ENCODE results near the gene LCE7A.

Gene LCE7A

GRCh38 chr1:152859696-152860095 is at the start of gene LCE7A:
TSS of gene LCE7A (plus strand) at chr1:152859996. CDS start at chr1:152860698, 702 bp downstream.
- no peaks in the 10 kb centered on the region for H3K36me3 ChIP-seq (ENCODE audit: control insufficient read depth, insufficient read depth, low read length)
- no peak within 1 kb of the TSS for H3K4me3 ChIP-seq (replicated peaks; ENCODE audit: low read depth, low read length)
- no peak for TF ChIP-seq CTCF (IDR thresholded peaks at IDR 0.05; ENCODE audit: insufficient read depth, low read length, poor library complexity, severe bottlenecking)
- H3K27me3 ChIP-seq (replicated peaks; ENCODE audit: control insufficient read depth, insufficient read depth, low read length): no peaks in the 10 kb centered on the region; the same call in none of the 2 replicates
- DNase-seq (ENCODE audit: extremely low read depth, insufficient read length): no peak

- no peak for TF ChIP-seq CTCF (IDR thresholded peaks at IDR 0.05; ENCODE audit: insufficient read depth, low read length, poor library complexity, severe bottlenecking)
- no peak for DNase-seq (ENCODE audit: extremely low read depth, insufficient read length)
- no peaks in the 10 kb centered on the region for H3K36me3 ChIP-seq (ENCODE audit: control insufficient read depth, insufficient read depth, low read length)
- no peak overlapping the region for H3K4me3 ChIP-seq (replicated peaks; ENCODE audit: low read depth, low read length)
- no peaks in the 10 kb centered on the region for H3K27me3 ChIP-seq (replicated peaks; ENCODE audit: control insufficient read depth, insufficient read depth, low read length)
These were observed 48.7 kb upstream of the LCE7A start for GRCh38 chr1:152811050-152811449.

GRCh38 chr1:152811671-152812070 is 48.1 kb upstream of the LCE7A start, which contains the start of gene LCE1B:
TSS of gene LCE1B (plus strand) at chr1:152811971. CDS start at chr1:152812447, 476 bp downstream.
- no peak for TF ChIP-seq CTCF (IDR thresholded peaks at IDR 0.05; ENCODE audit: insufficient read depth, low read length, poor library complexity, severe bottlenecking)
- H3K27me3 ChIP-seq (replicated peaks; ENCODE audit: control insufficient read depth, insufficient read depth, low read length): no peaks in the 10 kb centered on the region

GRCh38 chr1:152817309-152817708 is 42.5 kb upstream of the LCE7A start:
- H3K36me3 ChIP-seq (ENCODE audit: control insufficient read depth, insufficient read depth, low read length): no peaks in the 10 kb centered on the region
- DNase-seq (ENCODE audit: extremely low read depth, insufficient read length): no peak
- H3K4me3 ChIP-seq (replicated peaks; ENCODE audit: low read depth, low read length): no peak overlapping the region
- TF ChIP-seq CTCF (IDR thresholded peaks at IDR 0.05; ENCODE audit: insufficient read depth, low read length, poor library complexity, severe bottlenecking): no peak
- no peaks in the 10 kb centered on the region for H3K27me3 ChIP-seq (replicated peaks; ENCODE audit: control insufficient read depth, insufficient read depth, low read length)

More at GRCh38 chr1:152811671-152812070, 48.1 kb upstream of the LCE7A start, which contains the start of gene LCE1B:
- Histone ChIP-seq H3K36me3 (ENCODE audit: control insufficient read depth, insufficient read depth, low read length) (no peaks in the 10 kb centered on the region), H3K4me3 (replicated peaks; ENCODE audit: low read depth, low read length) (no peak within 1 kb of the TSS)
- no peak for DNase-seq (ENCODE audit: extremely low read depth, insufficient read length)

GRCh38 chr1:152823294-152823693 is 36.5 kb upstream of the LCE7A start:
- no peak for TF ChIP-seq CTCF (IDR thresholded peaks at IDR 0.05; ENCODE audit: insufficient read depth, low read length, poor library complexity, severe bottlenecking)
- H3K36me3 ChIP-seq (ENCODE audit: control insufficient read depth, insufficient read depth, low read length): no peaks in the 10 kb centered on the region
- H3K4me3 ChIP-seq (replicated peaks; ENCODE audit: low read depth, low read length): no peak overlapping the region
- H3K27me3 ChIP-seq (replicated peaks; ENCODE audit: control insufficient read depth, insufficient read depth, low read length): no peaks in the 10 kb centered on the region; the same call in 1 of the 2 replicates
- DNase-seq (ENCODE audit: extremely low read depth, insufficient read length): no peak

- TF ChIP-seq CTCF (IDR thresholded peaks at IDR 0.05; ENCODE audit: insufficient read depth, low read length, poor library complexity, severe bottlenecking): no peak
- no peaks in the 10 kb centered on the region; the same call in 1 of the 2 replicates for H3K27me3 ChIP-seq (replicated peaks; ENCODE audit: control insufficient read depth, insufficient read depth, low read length)
- DNase-seq (ENCODE audit: extremely low read depth, insufficient read length): no peak
- H3K4me3 ChIP-seq (replicated peaks; ENCODE audit: low read depth, low read length): no peak overlapping the region
- H3K36me3 ChIP-seq (ENCODE audit: control insufficient read depth, insufficient read depth, low read length): no peaks in the 10 kb centered on the region
These were observed 34.8 kb upstream of the LCE7A start for GRCh38 chr1:152824964-152825363.
